ENCODE results near the gene KIR2DL1. TPM values are rescaled to one million over a fixed set of nuclear protein-coding genes. Genes with fewer than 3 reads are reported as not detected.
"Not testable (repeated sequence)": the region's sequence is repeated elsewhere in the genome, so short reads cannot be mapped to it uniquely, and the experiment has no call there.

KIR2DL1 gene
- total RNA-seq, 1 donor from 2014 or later: not detected

GRCh38 chr19:54744080-54744479 lies 25.5 kb upstream of the KIR2DL1 start:
- H3K4me1 ChIP-seq; H3K27ac Mint-ChIP-seq; H3K79me2 ChIP-seq (ENCODE audit: low read depth); H3K4me3 Mint-ChIP-seq; H3K27ac ChIP-seq; H3K4me1 Mint-ChIP-seq; H3K27me3 ChIP-seq; H3K4me2 ChIP-seq; H4K20me1 ChIP-seq (ENCODE audit: low read depth); H3K4me3 ChIP-seq; H3K27me3 Mint-ChIP-seq (ENCODE audit: insufficient read depth, low read depth); H3K36me3 ChIP-seq; H3K9me3 ChIP-seq (ENCODE audit: low read depth); H2AFZ ChIP-seq (replicated peaks); H3F3A ChIP-seq (ENCODE audit: low read depth); DNase-seq (ENCODE audit: low spot score); H3K36me3 Mint-ChIP-seq; H3K9ac ChIP-seq: not testable (repeated sequence)
- peaks cover 22% of the 10 kb centered on the region for H3K9me3 Mint-ChIP-seq

DNA sequence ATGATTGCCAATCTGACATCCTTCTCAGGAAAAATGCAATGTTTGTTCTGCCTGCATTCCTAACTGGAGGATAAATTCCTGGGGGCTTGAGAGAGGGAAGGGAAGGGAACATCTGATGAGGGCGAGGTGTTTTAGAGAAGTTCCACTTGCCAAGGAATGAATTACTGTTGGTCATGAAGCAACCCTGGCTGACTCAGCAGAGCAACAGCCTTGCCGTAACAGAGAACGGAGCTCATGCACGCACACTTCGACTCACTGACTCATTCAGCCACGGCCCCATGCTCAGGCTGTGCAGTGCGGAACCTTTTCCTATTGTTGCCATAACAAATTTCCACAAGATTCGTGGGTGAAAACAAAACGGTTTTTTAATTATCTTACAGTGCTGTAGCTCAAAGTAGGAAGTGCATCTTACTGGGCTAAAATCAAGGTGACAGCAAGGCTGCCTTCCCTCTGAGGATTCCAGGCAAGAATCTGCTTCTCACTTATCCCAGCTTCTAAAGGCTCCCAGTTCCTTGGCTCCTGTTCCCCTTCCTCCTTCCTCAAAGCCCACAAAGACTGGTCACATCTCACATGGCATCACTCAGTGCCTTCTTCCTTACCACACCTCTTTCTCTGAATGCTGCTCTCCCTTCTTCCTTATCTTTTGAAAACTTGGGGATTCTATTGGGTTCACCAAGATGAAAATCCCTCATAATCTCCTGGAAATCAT lies 21.8 kb upstream of the KIR2DL1 start:
- peaks cover 20% of the 10 kb centered on the region for H3K9me3 Mint-ChIP-seq
- H3K4me2 ChIP-seq: not testable (repeated sequence)

DNA sequence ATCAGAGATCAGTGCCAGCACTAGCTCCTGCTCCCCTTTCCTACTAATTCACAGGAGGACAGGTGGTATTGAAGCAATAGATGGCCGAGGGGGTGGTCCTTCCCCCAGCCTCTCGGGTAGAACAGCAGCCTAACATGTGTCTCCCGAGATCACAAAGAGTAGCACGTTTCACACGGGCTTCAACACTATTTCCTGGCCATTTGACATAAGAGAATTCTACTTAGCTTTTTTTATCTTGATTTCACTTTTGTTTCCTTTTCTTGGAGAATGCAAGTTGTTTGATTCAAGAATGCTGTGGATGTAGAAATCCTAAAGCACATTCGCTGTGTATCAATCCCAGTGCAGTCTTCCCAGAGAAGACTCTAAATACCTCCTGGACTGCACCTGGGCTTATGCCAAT lies 19.3 kb upstream of the KIR2DL1 start:
- not testable (repeated sequence) for H3K36me3 Mint-ChIP-seq, H3K4me1 Mint-ChIP-seq
- H3K9me3 Mint-ChIP-seq: peaks cover 26% of the 10 kb centered on the region

More for the DNA sequence above, 21.8 kb upstream of the KIR2DL1 start:
- H3K27me3 ChIP-seq; H3K4me3 Mint-ChIP-seq; H3K36me3 Mint-ChIP-seq; H3K9me3 ChIP-seq (ENCODE audit: low read depth); H3K4me3 ChIP-seq; DNase-seq (ENCODE audit: low spot score); H3K27me3 Mint-ChIP-seq (ENCODE audit: insufficient read depth, low read depth); H3F3A ChIP-seq (ENCODE audit: low read depth); H3K27ac ChIP-seq; H3K27ac Mint-ChIP-seq; H3K4me1 ChIP-seq; H3K4me1 Mint-ChIP-seq; H2AFZ ChIP-seq (replicated peaks); H3K9ac ChIP-seq; H3K79me2 ChIP-seq (ENCODE audit: low read depth); H4K20me1 ChIP-seq (ENCODE audit: low read depth); H3K36me3 ChIP-seq: not testable (repeated sequence)

GRCh38 chr19:54756204-54757110 lies 13.1 kb upstream of the KIR2DL1 start:
- H3K4me1 ChIP-seq; DNase-seq (ENCODE audit: low spot score); H3K9ac ChIP-seq; H3K79me2 ChIP-seq (ENCODE audit: low read depth); H3K27me3 Mint-ChIP-seq (ENCODE audit: insufficient read depth, low read depth); H3K4me1 Mint-ChIP-seq; H3K9me3 ChIP-seq (ENCODE audit: low read depth); H3K27me3 ChIP-seq; H3K27ac Mint-ChIP-seq; H3K4me3 ChIP-seq; H3K4me2 ChIP-seq; H2AFZ ChIP-seq (replicated peaks); H3K36me3 Mint-ChIP-seq; H3F3A ChIP-seq (ENCODE audit: low read depth); H4K20me1 ChIP-seq (ENCODE audit: low read depth); H3K36me3 ChIP-seq; H3K27ac ChIP-seq; H3K4me3 Mint-ChIP-seq: not testable (repeated sequence)
- peaks cover 31% of the 10 kb centered on the region for H3K9me3 Mint-ChIP-seq

More for the DNA sequence above, 19.3 kb upstream of the KIR2DL1 start:
- not testable (repeated sequence) for H3K9ac ChIP-seq; DNase-seq (ENCODE audit: low spot score); H2AFZ ChIP-seq (replicated peaks); H3K27ac ChIP-seq; H3K4me1 ChIP-seq; H3K4me3 Mint-ChIP-seq; H3K4me3 ChIP-seq; H3K9me3 ChIP-seq (ENCODE audit: low read depth); H4K20me1 ChIP-seq (ENCODE audit: low read depth); H3F3A ChIP-seq (ENCODE audit: low read depth); H3K27me3 Mint-ChIP-seq (ENCODE audit: insufficient read depth, low read depth); H3K79me2 ChIP-seq (ENCODE audit: low read depth); H3K4me2 ChIP-seq; H3K27ac Mint-ChIP-seq; H3K27me3 ChIP-seq; H3K36me3 ChIP-seq

GRCh38 chr19:54758577-54758976 lies 11.0 kb upstream of the KIR2DL1 start:
- H3K9me3 ChIP-seq (ENCODE audit: low read depth); H3K36me3 ChIP-seq: not testable (repeated sequence)

GRCh38 chr19:54764219-54764618 lies 5.4 kb upstream of the KIR2DL1 start:
- H3K27ac Mint-ChIP-seq; H3K27ac ChIP-seq; DNase-seq (ENCODE audit: low spot score); H3K4me3 Mint-ChIP-seq; H3K36me3 ChIP-seq; H3K27me3 ChIP-seq; H2AFZ ChIP-seq (replicated peaks); H4K20me1 ChIP-seq (ENCODE audit: low read depth); H3K4me3 ChIP-seq; H3K9me3 ChIP-seq (ENCODE audit: low read depth); H3K4me1 ChIP-seq; H3K27me3 Mint-ChIP-seq (ENCODE audit: insufficient read depth, low read depth); H3K4me1 Mint-ChIP-seq; H3F3A ChIP-seq (ENCODE audit: low read depth); H3K36me3 Mint-ChIP-seq; H3K9ac ChIP-seq; H3K4me2 ChIP-seq; H3K79me2 ChIP-seq (ENCODE audit: low read depth): not testable (repeated sequence)
- H3K9me3 Mint-ChIP-seq: peaks cover 30% of the 10 kb centered on the region

More at GRCh38 chr19:54758577-54758976, 11.0 kb upstream of the KIR2DL1 start:
- not testable (repeated sequence) for H3K27me3 Mint-ChIP-seq (ENCODE audit: insufficient read depth, low read depth); H4K20me1 ChIP-seq (ENCODE audit: low read depth); H3K36me3 Mint-ChIP-seq; H3K79me2 ChIP-seq (ENCODE audit: low read depth); H3K4me1 ChIP-seq; H3K4me3 ChIP-seq; H3F3A ChIP-seq (ENCODE audit: low read depth); H3K27ac ChIP-seq; H3K4me2 ChIP-seq; H3K4me1 Mint-ChIP-seq; H3K9ac ChIP-seq; DNase-seq (ENCODE audit: low spot score); H3K4me3 Mint-ChIP-seq; H2AFZ ChIP-seq (replicated peaks); H3K27me3 ChIP-seq; H3K27ac Mint-ChIP-seq
- H3K9me3 Mint-ChIP-seq: peaks cover 32% of the 10 kb centered on the region

- H3F3A ChIP-seq (ENCODE audit: low read depth); H3K79me2 ChIP-seq (ENCODE audit: low read depth); H3K9ac ChIP-seq; H3K27ac ChIP-seq; H2AFZ ChIP-seq (replicated peaks); H3K4me3 Mint-ChIP-seq; H3K4me1 Mint-ChIP-seq; H3K27ac Mint-ChIP-seq; DNase-seq (ENCODE audit: low spot score); H3K9me3 ChIP-seq (ENCODE audit: low read depth); H3K4me3 ChIP-seq; H3K4me1 ChIP-seq; H3K4me2 ChIP-seq; H3K36me3 Mint-ChIP-seq; H3K27me3 Mint-ChIP-seq (ENCODE audit: insufficient read depth, low read depth); H4K20me1 ChIP-seq (ENCODE audit: low read depth); H3K36me3 ChIP-seq; H3K27me3 ChIP-seq: not testable (repeated sequence)
- peaks cover 41% of the 10 kb centered on the region for H3K9me3 Mint-ChIP-seq
Measured at GRCh38 chr19:54766464-54766863, 3.1 kb upstream of the KIR2DL1 start.

DNA sequence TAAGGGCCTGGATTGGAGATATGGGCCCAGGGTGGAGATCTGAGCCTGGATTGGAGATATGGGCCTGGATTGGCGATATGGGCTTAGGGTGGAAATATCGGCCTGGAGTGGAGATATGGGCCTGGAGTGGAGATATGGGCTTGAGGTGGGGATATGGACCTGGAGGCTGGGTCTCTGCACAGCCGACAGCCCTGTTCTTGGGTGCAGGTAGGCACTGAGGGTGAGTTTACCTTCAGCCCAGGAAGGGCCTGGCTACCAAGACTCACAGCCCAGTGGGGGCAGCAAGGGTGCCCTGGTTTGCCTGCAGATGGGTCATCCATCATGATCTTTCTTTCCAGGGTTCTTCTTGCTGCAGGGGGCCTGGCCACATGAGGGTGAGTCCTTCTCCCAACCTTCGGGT lies 918 bp downstream of the KIR2DL1 start:
- not testable (repeated sequence) for H3F3A ChIP-seq (ENCODE audit: low read depth); H3K27me3 ChIP-seq; H3K4me3 ChIP-seq; H4K20me1 ChIP-seq (ENCODE audit: low read depth); H3K27ac ChIP-seq; H3K4me1 ChIP-seq; H3K9me3 ChIP-seq (ENCODE audit: low read depth); H3K27me3 Mint-ChIP-seq (ENCODE audit: insufficient read depth, low read depth); H3K4me2 ChIP-seq; H3K36me3 Mint-ChIP-seq; H3K4me1 Mint-ChIP-seq; H2AFZ ChIP-seq (replicated peaks); H3K36me3 ChIP-seq; H3K9ac ChIP-seq; H3K27ac Mint-ChIP-seq; H3K4me3 Mint-ChIP-seq; DNase-seq (ENCODE audit: low spot score); H3K79me2 ChIP-seq (ENCODE audit: low read depth)
- H3K9me3 Mint-ChIP-seq: peaks cover 47% of the 10 kb centered on the region
